WTC11 (cell line): Measurements from ENCODE around the gene GNG13. TPM values are rescaled to one million over a fixed set of nuclear protein-coding genes. Genes with fewer than 3 reads are reported as not detected.

Experiments used
- ATAC-seq: fragments of 200-7000 bp; cut with Tn5 transposase; 2 replicates; pipeline ENCODE4 v1.10.0; 2021; ENCODE audit warnings: mild to moderate bottlenecking, moderate library complexity
- CTCF ChIA-PET: fragments of 300-600 bp; sonication (Branson Sonifier 250); formaldehyde crosslinking; loops from one replicate; lab custom pipeline; 2021; ENCODE audit warnings: antibody characterized with exemption; lab: Charles Lee
- POLR2A ChIA-PET: fragments of 350-600 bp; sonication (Branson Sonifier 250); formaldehyde crosslinking; loops from one replicate; lab custom pipeline; 2021; ENCODE audit warnings: antibody characterized with exemption; lab: Charles Lee
- DNase-seq: peaks from one replicate; pipeline ENCODE4 v3.0.0; 2021; ENCODE audit warnings: low spot score
- H3K27ac Mint-ChIP-seq: 2 replicates; pipeline ENCODE4 v1.8.0; 2021; ENCODE audit warnings: mixed read lengths
- H3K27me3 Mint-ChIP-seq: 2 replicates; pipeline ENCODE4 v1.8.0; 2021; ENCODE audit warnings: low read depth, mild to moderate bottlenecking, moderate library complexity, mixed read lengths
- H3K36me3 Mint-ChIP-seq: 2 replicates; pipeline ENCODE4 v1.8.0; 2021; ENCODE audit warnings: mixed read lengths
- H3K4me1 Mint-ChIP-seq: 2 replicates; pipeline ENCODE4 v1.8.0; 2022; ENCODE audit warnings: mixed read lengths
- H3K4me3 Mint-ChIP-seq: 2 replicates; pipeline ENCODE4 v1.8.0; 2021; ENCODE audit warnings: mild to moderate bottlenecking, moderate library complexity, mixed read lengths
- H3K9me3 Mint-ChIP-seq: 2 replicates; pipeline ENCODE4 v1.8.0; 2021; ENCODE audit warnings: mixed read lengths
- CREB1 ChIP-seq: sonication (generic); formaldehyde crosslinking; IDR thresholded peaks from 2 replicates; pipeline ENCODE4 v1.8.0; 2023; ENCODE audit warnings: mild to moderate bottlenecking, missing genetic modification reagents
- CREM ChIP-seq: sonication (generic); formaldehyde crosslinking; IDR thresholded peaks from 2 replicates; pipeline ENCODE4 v1.8.1; 2022; ENCODE audit warnings: mild to moderate bottlenecking, missing genetic modification reagents, moderate library complexity
- ELF4 ChIP-seq: sonication (generic); formaldehyde crosslinking; IDR thresholded peaks from 2 replicates; pipeline ENCODE4 v1.8.1; 2022; ENCODE audit warnings: low read depth, mild to moderate bottlenecking, moderate library complexity, missing genetic modification reagents
- ESRRA ChIP-seq: sonication (generic); formaldehyde crosslinking; IDR thresholded peaks from 2 replicates; pipeline ENCODE4 v1.8.1; 2022; ENCODE audit warnings: mild to moderate bottlenecking, missing genetic modification reagents, borderline replicate concordance
- FOXP1 ChIP-seq: sonication (generic); formaldehyde crosslinking; IDR thresholded peaks from 2 replicates; pipeline ENCODE4 v1.8.0; 2022; ENCODE audit warnings: missing genetic modification reagents, mild to moderate bottlenecking, moderate library complexity, borderline replicate concordance
- JAZF1 ChIP-seq: fragments of 250-450 bp; sonication (Bioruptor Pico); IDR thresholded peaks from 2 replicates; pipeline ENCODE4 v1.9.0; 2021; ENCODE audit warnings: moderate library complexity, mild to moderate bottlenecking, inconsistent platforms
- NFATC4 ChIP-seq: fragments of 250-450 bp; sonication (Bioruptor Pico); IDR thresholded peaks from 2 replicates; pipeline ENCODE4 v1.9.0; 2021; ENCODE audit warnings: mild to moderate bottlenecking
- NFYB ChIP-seq: sonication (generic); formaldehyde crosslinking; conservative IDR thresholded peaks from 2 replicates; pipeline ENCODE4 v1.8.0; 2022; ENCODE audit warnings: low read depth, missing genetic modification reagents
- NR1H2 ChIP-seq: sonication (generic); formaldehyde crosslinking; IDR thresholded peaks from 2 replicates; pipeline ENCODE4 v1.9.0; 2021; ENCODE audit warnings: mild to moderate bottlenecking, moderate library complexity, missing genetic modification reagents
- NR3C1 ChIP-seq: sonication (generic); formaldehyde crosslinking; conservative IDR thresholded peaks from 2 replicates; pipeline ENCODE4 v1.8.1; 2023; ENCODE audit warnings: low read depth, mild to moderate bottlenecking, missing genetic modification reagents
- PRRX2 ChIP-seq: fragments of 250-450 bp; sonication (Bioruptor Pico); IDR thresholded peaks from 2 replicates; pipeline ENCODE4 v1.8.0; 2021; ENCODE audit warnings: mild to moderate bottlenecking
- RELA ChIP-seq: sonication (generic); formaldehyde crosslinking; IDR thresholded peaks from 2 replicates; pipeline ENCODE4 v1.8.1; 2022; ENCODE audit warnings: missing genetic modification reagents, mild to moderate bottlenecking, borderline replicate concordance
- TEAD1 ChIP-seq: sonication (generic); formaldehyde crosslinking; IDR thresholded peaks from 2 replicates; pipeline ENCODE4 v1.8.0; 2022; ENCODE audit warnings: mild to moderate bottlenecking, missing genetic modification reagents
- TP53 ChIP-seq: sonication (generic); formaldehyde crosslinking; IDR thresholded peaks from 2 replicates; pipeline ENCODE4 v1.8.1; 2023; ENCODE audit warnings: mild to moderate bottlenecking, missing genetic modification reagents
- ZNF219 ChIP-seq: sonication (generic); formaldehyde crosslinking; IDR thresholded peaks from 2 replicates; pipeline ENCODE4 v1.8.0; 2023; ENCODE audit warnings: missing genetic modification reagents, mild to moderate bottlenecking, borderline replicate concordance
- ZNF416 ChIP-seq: fragments of 250-450 bp; sonication (Bioruptor Pico); IDR thresholded peaks from 2 replicates; pipeline ENCODE4 v1.9.0; 2021; ENCODE audit warnings: mild to moderate bottlenecking, inconsistent platforms
- total RNA-seq: library from RNA; stranded (reverse); gene quantifications from 3 replicates; pipeline ENCODE4 v1.2.3, GENCODE V29; 2021
- TF ChIP-seq, protein P1 (sequence below): sonication (generic); formaldehyde crosslinking; conservative IDR thresholded peaks from 2 replicates; pipeline ENCODE4 v1.8.1; 2022; ENCODE audit warnings: mild to moderate bottlenecking, missing genetic modification reagents
- TF ChIP-seq, protein P2 (sequence below): sonication (generic); formaldehyde crosslinking; IDR thresholded peaks from 2 replicates; pipeline ENCODE4 v1.8.1; 2023; ENCODE audit warnings: mild to moderate bottlenecking, missing genetic modification reagents
- TF ChIP-seq, protein P3 (sequence below): fragments of 250-450 bp; sonication (Bioruptor Pico); IDR thresholded peaks from 2 replicates; pipeline ENCODE4 v1.9.0; 2021; ENCODE audit warnings: mild to moderate bottlenecking, borderline replicate concordance
- TF ChIP-seq, protein P4 (sequence below): sonication (generic); formaldehyde crosslinking; IDR thresholded peaks from 2 replicates; pipeline ENCODE4 v1.8.1; 2023; ENCODE audit warnings: mild to moderate bottlenecking, missing genetic modification reagents, moderate library complexity
- TF ChIP-seq, protein P5 (sequence below): sonication (generic); formaldehyde crosslinking; IDR thresholded peaks from 2 replicates; pipeline ENCODE4 v1.8.1; 2022; ENCODE audit warnings: mild to moderate bottlenecking, missing genetic modification reagents, moderate library complexity, borderline replicate concordance

The GNG13 gene
- total RNA-seq, 1 experiment from 2014 or later, result not detected

DNA sequence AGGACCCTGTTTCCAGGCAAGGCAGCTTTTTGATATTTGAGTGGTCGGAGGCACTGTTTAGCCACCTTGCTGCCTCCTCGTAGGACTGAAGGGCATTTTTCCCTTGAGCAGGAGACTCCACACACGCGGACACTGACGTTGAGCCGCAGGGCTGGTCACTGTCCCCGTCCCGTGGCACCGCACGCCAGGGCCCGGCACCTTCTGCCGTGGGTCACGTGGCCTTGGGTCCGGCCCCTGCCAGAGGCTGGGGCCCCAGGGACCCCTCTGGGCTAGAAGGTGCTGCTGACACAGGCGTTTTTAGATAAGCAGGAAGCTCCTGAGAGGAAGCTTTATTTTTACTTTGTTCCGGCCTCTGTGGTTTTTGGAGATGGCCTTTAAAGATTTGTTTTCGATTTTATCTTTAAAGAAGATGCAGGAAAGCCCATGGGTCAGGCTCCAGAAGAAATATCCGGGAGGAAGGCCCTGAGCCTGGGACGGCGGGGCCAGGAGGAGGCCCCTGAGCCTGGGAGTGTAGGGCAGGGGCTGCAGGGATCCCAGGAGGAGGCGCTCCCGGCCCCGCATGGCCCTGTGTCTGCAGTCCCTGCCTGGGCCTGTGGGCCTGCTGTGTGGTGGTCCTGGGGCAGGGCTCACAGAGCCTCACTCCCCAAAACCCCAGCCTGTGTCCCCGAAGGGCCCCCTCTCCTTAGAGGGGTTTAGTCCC is 30.5 kb upstream of the GNG13 start:
- CTCF ChIA-PET, result interaction anchor here (0.6 kb wide), 1 partner anchor 16 kb away, joined by 3 read pairs; no protein-coding TSS in a partner anchor

DNA sequence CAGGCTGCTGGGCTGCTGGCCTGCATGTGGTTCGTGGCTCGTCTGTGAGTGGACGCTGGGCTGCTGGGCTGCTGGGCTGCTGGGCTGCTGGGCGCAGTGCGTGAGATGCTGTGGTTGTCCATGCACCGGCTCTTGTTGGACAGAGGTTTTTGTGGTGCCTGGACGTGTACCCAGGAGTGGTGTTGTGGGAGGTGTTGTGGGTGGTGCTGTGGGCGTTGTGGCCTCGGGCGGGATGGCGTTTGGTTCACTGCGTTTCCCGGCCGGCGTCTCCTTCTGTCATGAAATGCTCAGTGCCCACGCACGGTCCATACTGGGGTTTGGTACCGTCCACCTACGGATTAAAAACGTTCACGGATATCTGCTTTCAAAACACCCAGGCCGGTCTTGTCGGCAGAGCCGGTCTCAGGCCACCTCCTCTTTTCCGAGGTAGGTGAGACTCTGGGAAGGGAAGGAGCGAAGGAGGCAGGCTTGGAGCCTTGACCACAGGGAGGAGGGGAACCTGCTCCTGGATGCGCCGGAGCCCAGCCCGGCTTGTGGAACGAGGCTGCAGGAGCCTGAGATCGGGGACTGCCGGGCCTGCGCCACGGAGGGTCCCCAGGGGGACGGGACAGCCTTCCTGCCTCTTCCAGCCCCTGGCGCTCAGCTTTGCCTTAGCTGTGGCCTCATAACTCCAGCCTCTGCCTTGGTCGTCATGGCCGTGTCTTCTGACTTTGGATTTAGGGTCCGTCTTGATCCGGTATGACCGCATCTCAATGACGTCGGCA is 29.8 kb upstream of the GNG13 start:
- no peak for ATAC-seq
- Mint-ChIP-seq H3K27ac (no peak overlapping the region), H3K9me3 (no peaks in the 10 kb centered on the region), H3K4me1 (no peaks in the 10 kb centered on the region), H3K27me3 (no peaks in the 10 kb centered on the region), H3K36me3 (no peaks in the 10 kb centered on the region), H3K4me3 (no peak overlapping the region)
- TF ChIP-seq JAZF1 (CRISPR knock-in tag), result no peak
- TF ChIP-seq, protein P1, sequence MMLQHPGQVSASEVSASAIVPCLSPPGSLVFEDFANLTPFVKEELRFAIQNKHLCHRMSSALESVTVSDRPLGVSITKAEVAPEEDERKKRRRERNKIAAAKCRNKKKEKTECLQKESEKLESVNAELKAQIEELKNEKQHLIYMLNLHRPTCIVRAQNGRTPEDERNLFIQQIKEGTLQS, result no peak
- no peak for TF ChIP-seq NR1H2 (CRISPR knock-in tag)
- no peak for TF ChIP-seq CREB1 (CRISPR knock-in tag)
- TF ChIP-seq NFYB (CRISPR knock-in tag), result no peak
- no peak for TF ChIP-seq TP53
- TF ChIP-seq, protein P2, sequence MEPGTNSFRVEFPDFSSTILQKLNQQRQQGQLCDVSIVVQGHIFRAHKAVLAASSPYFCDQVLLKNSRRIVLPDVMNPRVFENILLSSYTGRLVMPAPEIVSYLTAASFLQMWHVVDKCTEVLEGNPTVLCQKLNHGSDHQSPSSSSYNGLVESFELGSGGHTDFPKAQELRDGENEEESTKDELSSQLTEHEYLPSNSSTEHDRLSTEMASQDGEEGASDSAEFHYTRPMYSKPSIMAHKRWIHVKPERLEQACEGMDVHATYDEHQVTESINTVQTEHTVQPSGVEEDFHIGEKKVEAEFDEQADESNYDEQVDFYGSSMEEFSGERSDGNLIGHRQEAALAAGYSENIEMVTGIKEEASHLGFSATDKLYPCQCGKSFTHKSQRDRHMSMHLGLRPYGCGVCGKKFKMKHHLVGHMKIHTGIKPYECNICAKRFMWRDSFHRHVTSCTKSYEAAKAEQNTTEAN (CRISPR knock-in tag), result no peak
- TF ChIP-seq NR3C1 (CRISPR knock-in tag), result no peak
- no peak for TF ChIP-seq ESRRA (CRISPR knock-in tag)
- TF ChIP-seq, protein P3, sequence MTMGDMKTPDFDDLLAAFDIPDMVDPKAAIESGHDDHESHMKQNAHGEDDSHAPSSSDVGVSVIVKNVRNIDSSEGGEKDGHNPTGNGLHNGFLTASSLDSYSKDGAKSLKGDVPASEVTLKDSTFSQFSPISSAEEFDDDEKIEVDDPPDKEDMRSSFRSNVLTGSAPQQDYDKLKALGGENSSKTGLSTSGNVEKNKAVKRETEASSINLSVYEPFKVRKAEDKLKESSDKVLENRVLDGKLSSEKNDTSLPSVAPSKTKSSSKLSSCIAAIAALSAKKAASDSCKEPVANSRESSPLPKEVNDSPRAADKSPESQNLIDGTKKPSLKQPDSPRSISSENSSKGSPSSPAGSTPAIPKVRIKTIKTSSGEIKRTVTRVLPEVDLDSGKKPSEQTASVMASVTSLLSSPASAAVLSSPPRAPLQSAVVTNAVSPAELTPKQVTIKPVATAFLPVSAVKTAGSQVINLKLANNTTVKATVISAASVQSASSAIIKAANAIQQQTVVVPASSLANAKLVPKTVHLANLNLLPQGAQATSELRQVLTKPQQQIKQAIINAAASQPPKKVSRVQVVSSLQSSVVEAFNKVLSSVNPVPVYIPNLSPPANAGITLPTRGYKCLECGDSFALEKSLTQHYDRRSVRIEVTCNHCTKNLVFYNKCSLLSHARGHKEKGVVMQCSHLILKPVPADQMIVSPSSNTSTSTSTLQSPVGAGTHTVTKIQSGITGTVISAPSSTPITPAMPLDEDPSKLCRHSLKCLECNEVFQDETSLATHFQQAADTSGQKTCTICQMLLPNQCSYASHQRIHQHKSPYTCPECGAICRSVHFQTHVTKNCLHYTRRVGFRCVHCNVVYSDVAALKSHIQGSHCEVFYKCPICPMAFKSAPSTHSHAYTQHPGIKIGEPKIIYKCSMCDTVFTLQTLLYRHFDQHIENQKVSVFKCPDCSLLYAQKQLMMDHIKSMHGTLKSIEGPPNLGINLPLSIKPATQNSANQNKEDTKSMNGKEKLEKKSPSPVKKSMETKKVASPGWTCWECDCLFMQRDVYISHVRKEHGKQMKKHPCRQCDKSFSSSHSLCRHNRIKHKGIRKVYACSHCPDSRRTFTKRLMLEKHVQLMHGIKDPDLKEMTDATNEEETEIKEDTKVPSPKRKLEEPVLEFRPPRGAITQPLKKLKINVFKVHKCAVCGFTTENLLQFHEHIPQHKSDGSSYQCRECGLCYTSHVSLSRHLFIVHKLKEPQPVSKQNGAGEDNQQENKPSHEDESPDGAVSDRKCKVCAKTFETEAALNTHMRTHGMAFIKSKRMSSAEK (CRISPR knock-in tag), result no peak
- no peak for TF ChIP-seq NFATC4 (CRISPR knock-in tag)
- no peak for DNase-seq
- POLR2A ChIA-PET, result no interaction called here
- CTCF ChIA-PET, result interaction anchor here (0.6 kb wide), 1 partner anchor 15 kb away, joined by 3 read pairs; no protein-coding TSS in a partner anchor

More for the DNA sequence above, 30.5 kb upstream of the GNG13 start:
- no peaks in the 10 kb centered on the region for H3K36me3 Mint-ChIP-seq
- no peaks in the 10 kb centered on the region; the same call in 1 of the 2 replicates for H3K27me3 Mint-ChIP-seq
- H3K4me1 Mint-ChIP-seq, result no peaks in the 10 kb centered on the region
- peaks cover 6% of the 10 kb centered on the region; the same call in 1 of the 2 replicates for H3K9me3 Mint-ChIP-seq
- TF ChIP-seq CREM (CRISPR knock-in tag) (no peak), NR3C1 (CRISPR knock-in tag) (no peak)
- TF ChIP-seq, protein P2 (CRISPR knock-in tag), result no peak
- ATAC-seq, result peak; percentile 38; the same call in 1 of the 2 replicates
- H3K4me3 Mint-ChIP-seq, result no peak overlapping the region
- H3K27ac Mint-ChIP-seq, result no peak overlapping the region
- no peak for DNase-seq
- POLR2A ChIA-PET, result no interaction called here

DNA sequence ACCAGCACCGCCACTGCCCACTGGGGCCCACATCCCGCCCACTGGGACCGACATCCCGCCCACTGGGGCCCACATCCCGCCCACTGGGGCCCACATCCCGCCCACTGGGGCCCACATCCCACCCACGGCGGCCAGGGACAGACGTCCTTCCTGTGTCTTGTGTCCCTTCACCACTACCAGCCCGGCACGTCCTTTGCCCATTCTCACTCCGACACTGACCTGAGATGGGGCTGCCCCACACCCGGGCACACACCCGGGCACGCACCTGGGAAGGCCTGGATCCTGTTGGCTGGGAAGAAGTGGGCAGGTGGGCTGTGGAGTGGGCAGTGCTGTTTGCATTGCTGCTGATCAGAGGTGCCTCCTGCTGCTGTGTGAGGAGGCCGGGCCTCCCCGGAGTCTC is 28.4 kb upstream of the GNG13 start:
- Mint-ChIP-seq H3K4me3 (no peak overlapping the region), H3K27ac (no peak overlapping the region), H3K9me3 (no peaks in the 10 kb centered on the region), H3K4me1 (no peaks in the 10 kb centered on the region), H3K36me3 (no peaks in the 10 kb centered on the region), H3K27me3 (no peaks in the 10 kb centered on the region)
- ATAC-seq (no peak), DNase-seq (no peak)
- ChIA-PET CTCF (no interaction called here), POLR2A (no interaction called here)
- TF ChIP-seq, protein P4, sequence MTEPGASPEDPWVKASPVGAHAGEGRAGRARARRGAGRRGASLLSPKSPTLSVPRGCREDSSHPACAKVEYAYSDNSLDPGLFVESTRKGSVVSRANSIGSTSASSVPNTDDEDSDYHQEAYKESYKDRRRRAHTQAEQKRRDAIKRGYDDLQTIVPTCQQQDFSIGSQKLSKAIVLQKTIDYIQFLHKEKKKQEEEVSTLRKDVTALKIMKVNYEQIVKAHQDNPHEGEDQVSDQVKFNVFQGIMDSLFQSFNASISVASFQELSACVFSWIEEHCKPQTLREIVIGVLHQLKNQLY (CRISPR knock-in tag), result no peak
- TF ChIP-seq TEAD1 (CRISPR knock-in tag) (no peak), NFATC4 (CRISPR knock-in tag) (no peak), FOXP1 (no peak), ZNF219 (CRISPR knock-in tag) (no peak), NR1H2 (CRISPR knock-in tag) (no peak), ZNF416 (CRISPR knock-in tag) (no peak), PRRX2 (CRISPR knock-in tag) (no peak), NFYB (CRISPR knock-in tag) (no peak), RELA (no peak), ELF4 (CRISPR knock-in tag) (no peak)
- TF ChIP-seq, protein P5, sequence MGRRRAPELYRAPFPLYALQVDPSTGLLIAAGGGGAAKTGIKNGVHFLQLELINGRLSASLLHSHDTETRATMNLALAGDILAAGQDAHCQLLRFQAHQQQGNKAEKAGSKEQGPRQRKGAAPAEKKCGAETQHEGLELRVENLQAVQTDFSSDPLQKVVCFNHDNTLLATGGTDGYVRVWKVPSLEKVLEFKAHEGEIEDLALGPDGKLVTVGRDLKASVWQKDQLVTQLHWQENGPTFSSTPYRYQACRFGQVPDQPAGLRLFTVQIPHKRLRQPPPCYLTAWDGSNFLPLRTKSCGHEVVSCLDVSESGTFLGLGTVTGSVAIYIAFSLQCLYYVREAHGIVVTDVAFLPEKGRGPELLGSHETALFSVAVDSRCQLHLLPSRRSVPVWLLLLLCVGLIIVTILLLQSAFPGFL, result no peak
